ENCODE measurements around the gene PIAS1.

DNA sequence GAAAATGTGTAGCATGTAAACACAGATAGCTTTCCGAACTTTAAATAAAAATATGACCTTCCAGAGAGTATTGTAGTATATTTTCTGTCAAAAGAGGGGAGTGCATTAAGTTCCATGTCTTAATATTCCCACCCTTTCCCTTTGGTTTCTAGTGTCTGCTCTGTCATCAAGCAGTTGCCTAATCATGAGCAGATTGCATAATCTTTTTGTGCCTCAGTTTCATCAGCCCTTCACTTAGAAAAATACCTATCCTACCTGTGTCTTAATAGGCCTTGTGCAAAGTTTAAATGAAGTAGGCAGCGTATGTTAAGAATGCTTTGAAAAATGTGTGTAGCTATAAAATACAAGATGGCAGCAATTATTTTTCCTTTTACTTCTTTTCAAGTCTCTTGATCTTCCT, 98.2 kb downstream of the PIAS1 start:
- TF ChIP-seq CTCF (IDR thresholded peaks at IDR 0.05), result no peak
- TF ChIP-seq POLR2A (IDR thresholded peaks at IDR 0.05), result no peak

Measured in tibial nerve (tissue), 3 donors.